Osteoblast (primary cell): ENCODE data around the gene MIF. TPM values are rescaled to one million over a fixed set of nuclear protein-coding genes. Genes with fewer than 3 reads are reported as not detected.

Source experiments
- DNase-seq: peaks from one replicate; pipeline ENCODE4 v3.0.0; 2011; ENCODE audit warnings: low spot score, mixed read lengths; ENCODE audit not compliant: insufficient read length; ENCODE audit errors: missing footprints
- H2AFZ ChIP-seq: 2 replicates; pipeline ENCODE4 v1.6.0; 2011; ENCODE audit warnings: mild to moderate bottlenecking, low read length
- H3K27ac ChIP-seq: 2 replicates; pipeline ENCODE4 v1.5.1; 2011; ENCODE audit warnings: mild to moderate bottlenecking, low read depth, low read length, moderate library complexity
- H3K27me3 ChIP-seq: 2 replicates; pipeline ENCODE4 v1.6.0; 2012; ENCODE audit warnings: mild to moderate bottlenecking, control low read depth, inconsistent platforms, low read length, moderate library complexity; ENCODE audit not compliant: insufficient read depth
- H3K36me3 ChIP-seq: 2 replicates; pipeline ENCODE4 v1.5.1; 2011; ENCODE audit warnings: mild to moderate bottlenecking, low read length, control low read depth, moderate library complexity; ENCODE audit not compliant: insufficient read depth
- H3K4me1 ChIP-seq: 2 replicates; pipeline ENCODE4 v1.5.1; 2011; ENCODE audit warnings: mild to moderate bottlenecking, low read length, control low read depth, moderate library complexity; ENCODE audit not compliant: insufficient read depth
- H3K4me2 ChIP-seq: 2 replicates; pipeline ENCODE4 v1.6.0; 2011; ENCODE audit warnings: mild to moderate bottlenecking, low read length; ENCODE audit not compliant: insufficient read depth
- H3K4me3 ChIP-seq: fragments of 200-600 bp; sonication (generic); 3 replicates; pipeline ENCODE4 v1.5.1; 2012; ENCODE audit warnings: mild to moderate bottlenecking, low read length, inconsistent platforms; ENCODE audit not compliant: insufficient read depth
- H3K79me2 ChIP-seq: 2 replicates; pipeline ENCODE4 v1.6.0; 2012; ENCODE audit warnings: mild to moderate bottlenecking, low read length, control low read depth, inconsistent platforms; ENCODE audit not compliant: insufficient read depth
- H3K9me3 ChIP-seq: 2 replicates; pipeline ENCODE4 v1.5.1; 2011; ENCODE audit warnings: low read depth, low read length, control low read depth
- H4K20me1 ChIP-seq: 2 replicates; pipeline ENCODE4 v1.6.0; 2012; ENCODE audit warnings: mild to moderate bottlenecking, low read length, control low read depth; ENCODE audit not compliant: insufficient read depth
- total RNA-seq: library from RNA; depleted of rRNA; stranded (reverse); fragments of >200 nt; gene quantifications from 2 replicates; pipeline ENCODE4 v1.2.3, GENCODE V29; 2012
- TF ChIP-seq, protein P1 (sequence below): IDR thresholded peaks from 2 replicates; pipeline ENCODE4 v1.5.1; 2011; ENCODE audit warnings: mild to moderate bottlenecking, low read depth, low read length, moderate library complexity; ENCODE audit errors: extremely low read depth

The MIF gene
- total RNA-seq, 1 donor: 131 TPM

DNA sequence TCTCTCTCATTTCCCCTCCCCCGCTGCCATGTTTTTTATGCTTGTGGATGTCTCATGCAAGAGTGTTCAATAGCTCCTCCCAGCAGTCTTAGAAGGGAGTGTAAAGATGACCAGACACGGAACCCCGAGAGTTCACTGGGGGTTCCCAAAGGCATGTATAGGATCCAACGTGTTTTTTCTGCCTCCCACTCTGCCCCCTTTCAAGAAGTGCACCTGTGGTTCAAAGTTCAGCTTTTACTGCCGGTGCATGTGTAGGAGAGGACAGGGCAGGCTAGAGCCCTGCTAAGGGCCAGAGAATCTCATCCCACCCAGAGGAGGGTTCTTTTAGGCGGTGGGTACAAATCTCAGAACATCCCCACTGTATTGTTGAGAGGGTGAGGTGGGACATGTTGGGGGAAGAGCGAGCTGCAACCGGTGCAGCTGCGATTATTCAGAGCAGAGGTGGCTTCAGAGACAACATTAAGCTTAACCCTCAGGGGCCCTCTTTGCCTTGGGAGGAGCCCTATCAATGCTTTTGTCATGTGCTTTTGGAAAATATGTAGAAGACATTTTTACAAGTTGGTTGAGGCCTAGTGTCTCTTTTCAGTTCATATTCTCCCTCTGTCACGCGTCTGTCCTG, 14.5 kb downstream of the MIF start:
- Histone ChIP-seq H3K27me3 (no peaks in the 10 kb centered on the region), H3K9me3 (no peaks in the 10 kb centered on the region), H3K4me3 (no peak overlapping the region), H3K79me2 (no peaks in the 10 kb centered on the region), H3K36me3 (no peaks in the 10 kb centered on the region), H4K20me1 (no peaks in the 10 kb centered on the region), H3K27ac (no peak overlapping the region), H3K4me2 (peak overlapping the region; percentile 60), H2AFZ (peak overlapping the region; percentile 84), H3K4me1 (peaks cover 6% of the 10 kb centered on the region)
- TF ChIP-seq, protein P1, sequence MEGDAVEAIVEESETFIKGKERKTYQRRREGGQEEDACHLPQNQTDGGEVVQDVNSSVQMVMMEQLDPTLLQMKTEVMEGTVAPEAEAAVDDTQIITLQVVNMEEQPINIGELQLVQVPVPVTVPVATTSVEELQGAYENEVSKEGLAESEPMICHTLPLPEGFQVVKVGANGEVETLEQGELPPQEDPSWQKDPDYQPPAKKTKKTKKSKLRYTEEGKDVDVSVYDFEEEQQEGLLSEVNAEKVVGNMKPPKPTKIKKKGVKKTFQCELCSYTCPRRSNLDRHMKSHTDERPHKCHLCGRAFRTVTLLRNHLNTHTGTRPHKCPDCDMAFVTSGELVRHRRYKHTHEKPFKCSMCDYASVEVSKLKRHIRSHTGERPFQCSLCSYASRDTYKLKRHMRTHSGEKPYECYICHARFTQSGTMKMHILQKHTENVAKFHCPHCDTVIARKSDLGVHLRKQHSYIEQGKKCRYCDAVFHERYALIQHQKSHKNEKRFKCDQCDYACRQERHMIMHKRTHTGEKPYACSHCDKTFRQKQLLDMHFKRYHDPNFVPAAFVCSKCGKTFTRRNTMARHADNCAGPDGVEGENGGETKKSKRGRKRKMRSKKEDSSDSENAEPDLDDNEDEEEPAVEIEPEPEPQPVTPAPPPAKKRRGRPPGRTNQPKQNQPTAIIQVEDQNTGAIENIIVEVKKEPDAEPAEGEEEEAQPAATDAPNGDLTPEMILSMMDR: no peak
- DNase-seq: no peak

DNA sequence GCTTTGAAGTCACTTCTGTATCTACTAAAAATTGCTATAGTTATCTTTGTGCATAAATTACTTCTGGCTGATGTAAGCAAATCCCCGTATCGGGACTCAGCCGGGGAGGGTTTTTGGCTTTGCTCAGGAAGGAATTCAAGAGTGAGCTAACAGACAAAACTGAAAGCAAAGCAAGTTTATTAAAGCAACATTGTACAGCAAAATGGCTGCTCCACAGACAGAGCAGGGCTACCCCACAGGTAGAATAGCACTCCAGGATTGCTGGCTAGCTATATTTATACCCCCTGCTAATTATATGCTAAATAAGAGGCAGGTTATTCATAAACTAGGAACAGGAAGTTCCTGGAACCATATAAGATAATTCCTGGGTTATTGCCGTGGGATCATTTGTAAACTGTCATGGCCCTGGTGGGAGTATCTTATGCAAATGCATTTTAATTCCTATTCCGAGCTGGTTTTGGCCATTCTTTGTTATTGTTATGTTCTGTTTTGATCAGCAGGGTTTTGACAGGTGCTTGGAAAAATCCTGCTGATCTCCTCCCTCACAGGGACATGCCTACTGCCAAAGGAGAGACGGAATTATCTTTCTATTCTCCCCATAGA, 15.2 kb downstream of the MIF start:
- peak overlapping the region; percentile 35 for H3K4me3 ChIP-seq
- no peaks in the 10 kb centered on the region for H3K27me3 ChIP-seq
- no peaks in the 10 kb centered on the region for H3K36me3 ChIP-seq
- TF ChIP-seq, protein P1: no peak
- DNase-seq: no peak
- no peaks in the 10 kb centered on the region for H3K79me2 ChIP-seq
- peak overlapping the region; percentile 84 for H2AFZ ChIP-seq
- peak overlapping the region; percentile 60 for H3K4me2 ChIP-seq
- no peak overlapping the region for H3K27ac ChIP-seq
- H4K20me1 ChIP-seq: no peaks in the 10 kb centered on the region
- H3K9me3 ChIP-seq: no peaks in the 10 kb centered on the region
- peaks cover 6% of the 10 kb centered on the region for H3K4me1 ChIP-seq

DNA sequence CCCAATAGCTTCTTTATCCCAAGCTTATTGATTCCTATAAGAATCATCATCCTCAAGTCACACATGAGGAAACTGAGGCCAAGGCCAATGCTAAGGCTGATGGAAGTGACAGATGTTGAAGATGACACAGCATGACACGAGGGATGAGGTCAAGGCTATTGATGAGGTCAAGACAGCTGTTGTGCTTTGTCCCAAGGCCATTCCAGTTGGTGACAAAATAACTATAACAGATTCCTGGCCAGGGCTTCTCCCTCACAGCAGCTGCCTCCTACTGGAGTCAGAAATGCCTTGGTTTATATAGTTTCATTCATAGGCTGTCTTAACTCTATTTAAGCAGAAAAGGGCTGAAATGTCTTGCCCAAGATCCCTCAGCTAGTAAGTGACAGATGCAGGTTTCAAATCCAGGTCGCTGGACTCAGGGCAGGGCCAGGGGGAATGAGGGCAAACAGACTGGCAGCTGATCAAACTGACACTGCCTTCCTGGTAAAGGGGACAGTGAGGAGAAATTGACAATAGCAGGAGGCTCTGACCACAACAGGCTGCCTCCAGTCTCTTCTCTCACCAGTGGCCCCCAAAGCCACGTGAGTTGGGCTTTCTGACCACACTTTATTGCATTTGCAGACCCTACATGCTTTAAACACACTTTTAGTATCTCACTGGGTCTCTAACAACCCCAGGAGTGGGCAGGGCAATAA, 16.5 kb downstream of the MIF start:
- no peaks in the 10 kb centered on the region for H3K27me3 ChIP-seq
- no peaks in the 10 kb centered on the region for H3K9me3 ChIP-seq
- no peaks in the 10 kb centered on the region for H3K79me2 ChIP-seq
- no peak overlapping the region for H3K4me3 ChIP-seq
- H2AFZ ChIP-seq: no peak overlapping the region
- TF ChIP-seq, protein P1: no peak
- H3K36me3 ChIP-seq: no peaks in the 10 kb centered on the region
- H3K4me2 ChIP-seq: no peak overlapping the region
- H3K27ac ChIP-seq: no peak overlapping the region
- H3K4me1 ChIP-seq: peaks cover 6% of the 10 kb centered on the region
- no peaks in the 10 kb centered on the region for H4K20me1 ChIP-seq
- DNase-seq: no peak

DNA sequence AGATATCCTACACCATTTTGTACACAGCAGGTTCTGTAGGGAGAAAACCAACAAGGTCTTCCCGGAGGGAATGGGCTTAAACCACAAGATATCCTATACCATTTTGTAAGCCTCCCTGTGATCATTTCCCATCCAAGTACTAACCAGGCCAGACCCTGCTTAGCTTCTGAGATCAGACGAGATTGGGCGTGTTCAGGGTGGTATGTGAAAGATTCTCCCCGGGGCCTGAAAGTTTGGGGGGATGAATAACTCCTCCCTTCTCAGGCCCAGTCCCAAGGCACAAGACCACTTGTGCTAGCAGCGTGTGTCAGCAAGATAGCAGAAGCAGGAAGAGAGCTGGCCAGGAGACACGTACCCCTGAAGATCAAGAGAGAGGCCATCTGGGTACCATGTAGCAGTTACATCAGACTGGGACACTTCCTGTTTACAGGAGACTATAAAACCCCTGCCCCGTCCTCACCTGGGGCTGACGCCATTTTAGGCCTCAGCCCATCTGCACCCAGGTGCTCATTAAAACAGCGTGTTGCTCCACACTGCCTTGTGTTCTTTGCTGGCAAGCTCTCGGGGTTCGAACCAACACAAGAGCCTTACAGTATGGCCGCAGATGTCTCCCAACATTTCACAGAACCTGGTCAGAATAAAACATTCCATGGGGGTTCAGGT, 17.3 kb downstream of the MIF start:
- no peaks in the 10 kb centered on the region for H3K79me2 ChIP-seq
- no peaks in the 10 kb centered on the region for H4K20me1 ChIP-seq
- H3K4me2 ChIP-seq: no peak overlapping the region
- DNase-seq: no peak
- TF ChIP-seq, protein P1: no peak
- H3K4me1 ChIP-seq: peaks cover 6% of the 10 kb centered on the region
- no peak overlapping the region for H3K4me3 ChIP-seq
- H2AFZ ChIP-seq: no peak overlapping the region
- H3K9me3 ChIP-seq: no peaks in the 10 kb centered on the region
- H3K27me3 ChIP-seq: no peaks in the 10 kb centered on the region
- H3K27ac ChIP-seq: no peak overlapping the region
- no peaks in the 10 kb centered on the region for H3K36me3 ChIP-seq
